ENCODE data around the gene PALB2. TPM values are rescaled to one million over a fixed set of nuclear protein-coding genes. Genes with fewer than 3 reads are reported as not detected.

Gene PALB2
- total and polyA plus RNA-seq, 9 of the 15 experiments (the other 6 are each of a cell fraction or from before 2014, with no cell fraction given): 7.0 to 25.8 (median 15.2) TPM

GRCh38 chr16:23678430-23679273, 37.5 kb upstream of the PALB2 start, which contains the start of gene PLK1 (continued):
- TF ChIP-seq, protein P1, sequence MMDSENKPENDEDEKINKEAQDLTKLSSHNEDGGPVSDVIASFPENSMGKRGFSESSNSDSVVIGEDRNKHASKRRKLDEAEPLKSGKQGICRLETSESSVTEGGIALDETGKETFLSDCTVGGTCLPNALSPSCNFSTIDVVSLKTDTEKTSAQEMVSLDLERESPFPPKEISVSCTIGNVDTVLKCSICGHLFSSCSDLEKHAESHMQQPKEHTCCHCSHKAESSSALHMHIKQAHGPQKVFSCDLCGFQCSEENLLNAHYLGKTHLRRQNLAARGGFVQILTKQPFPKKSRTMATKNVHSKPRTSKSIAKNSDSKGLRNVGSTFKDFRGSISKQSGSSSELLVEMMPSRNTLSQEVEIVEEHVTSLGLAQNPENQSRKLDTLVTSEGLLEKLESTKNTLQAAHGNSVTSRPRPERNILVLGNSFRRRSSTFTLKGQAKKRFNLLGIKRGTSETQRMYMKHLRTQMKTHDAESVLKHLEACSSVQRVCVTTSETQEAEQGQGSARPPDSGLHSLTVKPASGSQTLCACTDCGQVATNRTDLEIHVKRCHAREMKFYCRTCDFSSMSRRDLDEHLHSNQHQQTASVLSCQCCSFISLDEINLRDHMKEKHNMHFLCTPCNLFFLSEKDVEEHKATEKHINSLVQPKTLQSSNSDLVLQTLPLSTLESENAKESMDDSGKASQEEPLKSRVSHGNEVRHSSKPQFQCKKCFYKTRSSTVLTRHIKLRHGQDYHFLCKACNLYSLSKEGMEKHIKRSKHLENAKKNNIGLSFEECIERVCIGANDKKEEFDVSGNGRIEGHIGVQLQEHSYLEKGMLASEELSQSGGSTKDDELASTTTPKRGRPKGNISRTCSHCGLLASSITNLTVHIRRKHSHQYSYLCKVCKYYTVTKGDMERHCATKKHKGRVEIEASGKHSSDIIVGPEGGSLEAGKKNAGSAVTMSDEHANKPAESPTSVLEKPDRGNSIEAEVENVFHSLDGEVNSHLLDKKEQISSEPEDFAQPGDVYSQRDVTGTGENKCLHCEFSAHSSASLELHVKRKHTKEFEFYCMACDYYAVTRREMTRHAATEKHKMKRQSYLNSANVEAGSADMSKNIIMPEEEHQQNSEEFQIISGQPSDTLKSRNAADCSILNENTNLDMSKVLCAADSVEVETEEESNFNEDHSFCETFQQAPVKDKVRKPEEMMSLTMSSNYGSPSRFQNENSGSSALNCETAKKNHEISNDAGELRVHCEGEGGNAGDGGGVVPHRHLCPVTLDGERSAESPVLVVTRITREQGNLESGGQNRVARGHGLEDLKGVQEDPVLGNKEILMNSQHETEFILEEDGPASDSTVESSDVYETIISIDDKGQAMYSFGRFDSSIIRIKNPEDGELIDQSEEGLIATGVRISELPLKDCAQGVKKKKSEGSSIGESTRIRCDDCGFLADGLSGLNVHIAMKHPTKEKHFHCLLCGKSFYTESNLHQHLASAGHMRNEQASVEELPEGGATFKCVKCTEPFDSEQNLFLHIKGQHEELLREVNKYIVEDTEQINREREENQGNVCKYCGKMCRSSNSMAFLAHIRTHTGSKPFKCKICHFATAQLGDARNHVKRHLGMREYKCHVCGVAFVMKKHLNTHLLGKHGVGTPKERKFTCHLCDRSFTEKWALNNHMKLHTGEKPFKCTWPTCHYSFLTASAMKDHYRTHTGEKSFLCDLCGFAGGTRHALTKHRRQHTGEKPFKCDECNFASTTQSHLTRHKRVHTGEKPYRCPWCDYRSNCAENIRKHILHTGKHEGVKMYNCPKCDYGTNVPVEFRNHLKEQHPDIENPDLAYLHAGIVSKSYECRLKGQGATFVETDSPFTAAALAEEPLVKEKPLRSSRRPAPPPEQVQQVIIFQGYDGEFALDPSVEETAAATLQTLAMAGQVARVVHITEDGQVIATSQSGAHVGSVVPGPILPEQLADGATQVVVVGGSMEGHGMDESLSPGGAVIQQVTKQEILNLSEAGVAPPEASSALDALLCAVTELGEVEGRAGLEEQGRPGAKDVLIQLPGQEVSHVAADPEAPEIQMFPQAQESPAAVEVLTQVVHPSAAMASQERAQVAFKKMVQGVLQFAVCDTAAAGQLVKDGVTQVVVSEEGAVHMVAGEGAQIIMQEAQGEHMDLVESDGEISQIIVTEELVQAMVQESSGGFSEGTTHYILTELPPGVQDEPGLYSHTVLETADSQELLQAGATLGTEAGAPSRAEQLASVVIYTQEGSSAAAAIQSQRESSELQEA (IDR thresholded peaks at IDR 0.05; ENCODE audit: low read depth): no peak
- no peak for TF ChIP-seq ZNF589 (CRISPR knock-in tag; IDR thresholded peaks at IDR 0.05; ENCODE audit: low read depth)
- no peak for TF ChIP-seq GTF2E2 (tag; IDR thresholded peaks at IDR 0.05)
- no peak for TF ChIP-seq STAT5A (IDR thresholded peaks at IDR 0.05; ENCODE audit: borderline replicate concordance, low read length)
- TF ChIP-seq FOXJ3 (CRISPR knock-in tag; IDR thresholded peaks at IDR 0.05): no peak
- peak; percentile 38 for TF ChIP-seq RAD51 (IDR thresholded peaks at IDR 0.05; ENCODE audit: borderline replicate concordance, low read depth)
- no peak for TF ChIP-seq RUNX1 (IDR thresholded peaks at IDR 0.05; ENCODE audit: low read depth)
- TF ChIP-seq, protein P2, sequence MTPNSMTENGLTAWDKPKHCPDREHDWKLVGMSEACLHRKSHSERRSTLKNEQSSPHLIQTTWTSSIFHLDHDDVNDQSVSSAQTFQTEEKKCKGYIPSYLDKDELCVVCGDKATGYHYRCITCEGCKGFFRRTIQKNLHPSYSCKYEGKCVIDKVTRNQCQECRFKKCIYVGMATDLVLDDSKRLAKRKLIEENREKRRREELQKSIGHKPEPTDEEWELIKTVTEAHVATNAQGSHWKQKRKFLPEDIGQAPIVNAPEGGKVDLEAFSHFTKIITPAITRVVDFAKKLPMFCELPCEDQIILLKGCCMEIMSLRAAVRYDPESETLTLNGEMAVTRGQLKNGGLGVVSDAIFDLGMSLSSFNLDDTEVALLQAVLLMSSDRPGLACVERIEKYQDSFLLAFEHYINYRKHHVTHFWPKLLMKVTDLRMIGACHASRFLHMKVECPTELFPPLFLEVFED (CRISPR knock-in tag; conservative IDR thresholded peaks at IDR 0.05): no peak
- TF ChIP-seq KLF6 (CRISPR knock-in tag; IDR thresholded peaks at IDR 0.05; ENCODE audit: borderline replicate concordance): no peak; the same call in 1 of the 2 replicates
- no peak for TF ChIP-seq ESRRB (CRISPR knock-in tag; IDR thresholded peaks at IDR 0.05; ENCODE audit: borderline replicate concordance)
- TF ChIP-seq ZNF561 (CRISPR knock-in tag; conservative IDR thresholded peaks at IDR 0.05): no peak
- TF ChIP-seq KDM1A (IDR thresholded peaks at IDR 0.05): no peak
- no peak for TF ChIP-seq MTA1 (IDR thresholded peaks at IDR 0.05; ENCODE audit: borderline replicate concordance)
- peak; percentile 57 for TF ChIP-seq ZFX (CRISPR knock-in tag; IDR thresholded peaks at IDR 0.05)
- TF ChIP-seq ZNF354B (CRISPR knock-in tag; IDR thresholded peaks at IDR 0.05): no peak
- TF ChIP-seq PHB2 (IDR thresholded peaks at IDR 0.05; ENCODE audit: low read depth): no peak
- no peak for TF ChIP-seq SPI1 (IDR thresholded peaks at IDR 0.05; ENCODE audit: borderline replicate concordance, low read depth, low read length)
- no peak for TF ChIP-seq GTF2F1 (IDR thresholded peaks at IDR 0.05; ENCODE audit: low read depth, low read length)
- TF ChIP-seq ZNF277 (CRISPR knock-in tag; IDR thresholded peaks at IDR 0.05; ENCODE audit: borderline replicate concordance): no peak

Measured in K562 (cell line).